CD4-positive, alpha-beta memory T cell (primary cell): Measurements from ENCODE around the gene CDKN1B. TPM values are rescaled to one million over a fixed set of nuclear protein-coding genes. Genes with fewer than 3 reads are reported as not detected.

Source experiments
- CTCF ChIA-PET: fragments of 350-600 bp; sonication (Branson Sonifier 250); formaldehyde crosslinking; loops from one replicate; lab custom pipeline; 2021; ENCODE audit warnings: inconsistent platforms; ENCODE audit not compliant: partially characterized antibody; lab: Charles Lee
- POLR2A ChIA-PET: fragments of 350-600 bp; sonication (Branson Sonifier 250); formaldehyde crosslinking; loops from one replicate; lab custom pipeline; 2021; ENCODE audit not compliant: partially characterized antibody; lab: Charles Lee
- DNase-seq, 5 donors: peaks; one replicate each; pipeline versions ENCODE4 v3.0.0 to v3.0.0-alpha.2; 2020 to 2022; ENCODE audit warnings: mixed read lengths in 1 of 5
- H3K27ac ChIP-seq: one replicate; pipeline ENCODE4 v1.7.0; 2013; ENCODE audit warnings: low read depth, low read length
- H3K27me3 ChIP-seq: 2 replicates; pipeline ENCODE4 v1.7.0; 2013; ENCODE audit warnings: mild to moderate bottlenecking, low read length, moderate library complexity; ENCODE audit not compliant: insufficient read depth
- H3K36me3 ChIP-seq: 2 replicates; pipeline ENCODE4 v1.7.0; 2013; ENCODE audit warnings: mild to moderate bottlenecking, low read length, moderate library complexity; ENCODE audit not compliant: insufficient read depth
- H3K4me1 ChIP-seq: 2 replicates; pipeline ENCODE4 v1.7.0; 2013; ENCODE audit warnings: mild to moderate bottlenecking, low read length, moderate library complexity; ENCODE audit not compliant: insufficient read depth
- H3K4me3 ChIP-seq, 2 donors: one replicate each; pipeline ENCODE4 v1.7.0; 2013; ENCODE audit warnings: low read length in 2 of 2, mild to moderate bottlenecking in 1 of 2
- H3K9me3 ChIP-seq, 2 donors: one replicate each; pipeline ENCODE4 v1.7.0; 2013; ENCODE audit warnings: low read length in 2 of 2, control low read depth in 1 of 2; ENCODE audit not compliant: control insufficient read depth in 1 of 2
- H3K27ac Mint-ChIP-seq, 7 donors: one replicate each; pipeline ENCODE4 v1.8.0; 2020 to 2021; ENCODE audit warnings: mixed read lengths in 7 of 7, mild to moderate bottlenecking in 6 of 7, inconsistent platforms in 3 of 7, moderate library complexity in 3 of 7
- H3K27me3 Mint-ChIP-seq, 2 donors: one replicate each; pipeline ENCODE4 v1.8.0; 2020 to 2021; ENCODE audit warnings: mixed read lengths in 2 of 2
- H3K36me3 Mint-ChIP-seq, 2 donors: one replicate each; pipeline ENCODE4 v1.8.0; 2020 to 2021; ENCODE audit warnings: mixed read lengths in 2 of 2, inconsistent platforms in 1 of 2, mild to moderate bottlenecking in 1 of 2
- H3K4me1 Mint-ChIP-seq, 4 donors: one replicate each; pipeline ENCODE4 v1.8.0; 2020 to 2021; ENCODE audit warnings: mixed read lengths in 4 of 4, mild to moderate bottlenecking in 1 of 4
- H3K4me3 Mint-ChIP-seq, 8 donors: one replicate each; pipeline ENCODE4 v1.8.0; 2020 to 2021; ENCODE audit warnings: mixed read lengths in 8 of 8, mild to moderate bottlenecking in 7 of 8, moderate library complexity in 6 of 8, inconsistent platforms in 3 of 8
- H3K9me3 Mint-ChIP-seq, 8 donors: one replicate each; pipeline ENCODE4 v1.8.0; 2020 to 2021; ENCODE audit warnings: mixed read lengths in 8 of 8, mild to moderate bottlenecking in 5 of 8, inconsistent platforms in 3 of 8, moderate library complexity in 1 of 8
- intact Hi-C: fragments of 100-400 bp; cut with micrococcal nuclease; formaldehyde crosslinking; loops from one replicate; pipeline ENCODE4 v1.15.1; 2023
- polyA plus RNA-seq, 2 donors: library from polyadenylated mRNA; unstranded; fragments of 300-500 nt; fragmentation: Illumina TruSeq; gene quantifications; one replicate each; pipeline ENCODE4 v1.2.3, GENCODE V29; 2021
- total RNA-seq, 2 experiments: library from RNA; stranded (reverse); gene quantifications; one replicate each; pipeline ENCODE4 v1.2.3, GENCODE V29; 2021

The CDKN1B gene
- total and polyA plus RNA-seq, 4 experiments from 2014 or later = 12.5 to 238 (median 123) TPM

- H3K36me3 ChIP-seq = peaks cover 16% of the 10 kb centered on the region
- ChIA-PET POLR2A (interaction anchor here (0.6 to 33.8 kb wide), 40 partner anchors 5 to 1064 kb away, joined by 3 to 1446 read pairs (median 5); partner anchors contain the start of genes BORCS5, CDKN1B, CREBL2 and DUSP16), CTCF (interaction anchor here (0.9 to 5.3 kb wide), 12 partner anchors 9 to 357 kb away, joined by 3 to 87 read pairs (median 5); partner anchors contain the start of gene BORCS5)
- H3K27ac Mint-ChIP-seq = peak overlapping the region; percentile 96 to 99 (median 98)
- peak; percentile 79 to 86 (median 83) for DNase-seq
- H3K9me3 ChIP-seq = no peaks in the 10 kb centered on the region
- peak overlapping the region; percentile 95 for H3K27ac ChIP-seq
- intact Hi-C loops = loop anchor here (1.0 to 2.0 kb wide), 5 partner anchors 8 to 102 kb away; partner anchors contain the start of genes DDX47 and GPR19
- H3K27me3 Mint-ChIP-seq = no peaks in the 10 kb centered on the region
- H3K4me1 Mint-ChIP-seq = peaks cover 35 to 57% (median 46%) of the 10 kb centered on the region in 4 donors
- H3K4me3 ChIP-seq = peak overlapping the region; percentile 87 to 94
- peaks cover 24 to 37% of the 10 kb centered on the region in 2 donors for H3K36me3 Mint-ChIP-seq
- peaks cover 0 to 5% (median 0%) of the 10 kb centered on the region in 8 donors for H3K9me3 Mint-ChIP-seq
- peak overlapping the region; percentile 92 to 96 (median 94) for H3K4me3 Mint-ChIP-seq
- peaks cover 40% of the 10 kb centered on the region for H3K4me1 ChIP-seq
- H3K27me3 ChIP-seq = no peaks in the 10 kb centered on the region
Measured at GRCh38 chr12:12714276-12715021, 2.7 kb upstream of the CDKN1B start.

DNA sequence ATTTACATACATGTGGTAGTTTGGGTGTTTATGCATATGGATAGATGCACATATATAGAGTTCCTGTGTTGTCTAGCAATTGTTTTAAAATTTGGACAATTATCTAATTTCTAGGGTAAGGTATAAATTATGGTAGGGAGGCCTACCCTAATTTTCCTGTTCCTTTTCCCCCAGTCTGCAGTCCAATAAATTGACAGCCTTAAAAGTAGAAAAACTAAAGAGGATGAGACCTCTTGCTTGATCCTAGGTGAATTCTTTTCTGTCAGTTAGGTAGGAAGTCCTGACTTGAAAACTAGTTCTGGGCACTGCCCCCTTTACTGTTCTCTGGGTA lies 2.1 kb upstream of the CDKN1B start:
- DNase-seq = no peak
- H3K36me3 ChIP-seq = peaks cover 22% of the 10 kb centered on the region
- Mint-ChIP-seq H3K9me3 (peaks cover 0 to 5% (median 0%) of the 10 kb centered on the region in 8 donors), H3K27ac (peak overlapping the region; percentile 96 to 99 (median 98)), H3K36me3 (peaks cover 29 to 43% of the 10 kb centered on the region in 2 donors), H3K4me3 (peak overlapping the region; percentile 92 to 96 (median 94)), H3K27me3 (no peaks in the 10 kb centered on the region), H3K4me1 (peaks cover 37 to 61% (median 48%) of the 10 kb centered on the region in 4 donors)
- H3K4me1 ChIP-seq = peaks cover 42% of the 10 kb centered on the region
- intact Hi-C loops = loop anchor here (2.0 kb wide), 1 partner anchor 102 kb away; no protein-coding TSS in a partner anchor
- ChIA-PET CTCF (interaction anchor here (0.9 to 5.3 kb wide), 7 partner anchors 10 to 239 kb away, joined by 3 to 87 read pairs (median 6); no protein-coding TSS in a partner anchor), POLR2A (interaction anchor here (0.6 to 33.8 kb wide), 29 partner anchors 4 to 985 kb away, joined by 3 to 1446 read pairs (median 7); partner anchors contain the start of genes BORCS5, CDKN1B, CREBL2 and DUSP16)
- peak overlapping the region; percentile 87 to 94 for H3K4me3 ChIP-seq
- peak overlapping the region; percentile 95 for H3K27ac ChIP-seq
- H3K27me3 ChIP-seq = no peaks in the 10 kb centered on the region
- no peaks in the 10 kb centered on the region for H3K9me3 ChIP-seq

DNA sequence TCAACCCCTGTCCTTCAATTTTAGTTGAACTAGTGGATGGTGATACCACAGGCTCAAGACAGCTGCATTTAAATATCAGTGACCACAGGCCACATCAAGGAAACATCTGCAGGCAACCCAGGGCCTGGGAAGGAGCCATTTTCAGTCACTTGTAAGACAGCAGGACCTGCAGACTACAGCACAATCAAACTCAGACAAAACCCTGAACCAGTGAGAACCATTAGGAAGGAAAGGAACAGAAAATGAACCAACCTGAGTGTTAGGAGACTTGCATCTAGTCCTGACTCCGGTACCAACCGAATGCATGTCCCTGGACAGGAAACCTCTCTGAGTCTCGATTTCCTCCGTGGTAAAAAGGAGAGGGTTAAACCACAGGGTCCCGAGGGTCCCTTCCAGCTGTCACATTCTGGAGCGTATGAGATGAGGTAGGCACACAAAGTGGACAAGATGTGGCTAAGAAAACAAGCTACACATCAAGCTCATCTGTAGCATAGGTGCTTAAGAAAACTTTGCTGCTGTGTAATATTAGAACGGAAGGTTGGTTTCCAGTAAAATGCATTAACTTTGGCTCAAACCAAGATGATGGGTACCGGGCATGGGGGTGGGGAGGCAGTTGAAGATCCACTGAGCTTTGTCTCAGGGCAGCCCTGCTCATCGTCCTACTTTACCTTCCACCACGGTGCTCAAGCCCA lies 1.6 kb upstream of the CDKN1B start:
- Histone ChIP-seq H3K27me3 (no peaks in the 10 kb centered on the region), H3K4me1 (peaks cover 46% of the 10 kb centered on the region), H3K27ac (peak overlapping the region; percentile 95), H3K36me3 (peaks cover 26% of the 10 kb centered on the region), H3K9me3 (no peaks in the 10 kb centered on the region), H3K4me3 (peak overlapping the region; percentile 87 to 94)
- peaks cover 0 to 5% (median 0%) of the 10 kb centered on the region in 8 donors for H3K9me3 Mint-ChIP-seq
- intact Hi-C loops = loop anchor here (2.0 kb wide), 2 partner anchors 103 to 359 kb away; partner anchors contain the start of gene BORCS5
- H3K27ac Mint-ChIP-seq = peak overlapping the region; percentile 96 to 99 (median 98)
- H3K4me1 Mint-ChIP-seq = peaks cover 38 to 64% (median 49%) of the 10 kb centered on the region in 4 donors
- peaks cover 34 to 48% of the 10 kb centered on the region in 2 donors for H3K36me3 Mint-ChIP-seq
- POLR2A ChIA-PET = interaction anchor here (0.6 to 33.8 kb wide), 39 partner anchors 4 to 902 kb away, joined by 3 to 1446 read pairs (median 5); partner anchors contain the start of genes BORCS5, CDKN1B, CREBL2 and DDX47
- CTCF ChIA-PET = interaction anchor here (0.8 to 5.3 kb wide), 14 partner anchors 9 to 358 kb away, joined by 3 to 87 read pairs (median 5); partner anchors contain the start of gene BORCS5
- peak in 4 of 5 donors; percentile 35 to 45 (median 41) for DNase-seq
- H3K27me3 Mint-ChIP-seq = no peaks in the 10 kb centered on the region
- H3K4me3 Mint-ChIP-seq = peak overlapping the region; percentile 92 to 96 (median 94)

GRCh38 chr12:12716151-12716792 lies 896 bp upstream of the CDKN1B start:
- peaks cover 41 to 55% of the 10 kb centered on the region in 2 donors for H3K36me3 Mint-ChIP-seq

GRCh38 chr12:12717586-12718380 lies 615 bp downstream of the CDKN1B start:
- Mint-ChIP-seq H3K4me1 (peaks cover 34 to 62% (median 44%) of the 10 kb centered on the region in 4 donors), H3K36me3 (peaks cover 44 to 65% of the 10 kb centered on the region in 2 donors), H3K4me3 (peak overlapping the region; percentile 96 to 100 (median 98)), H3K27ac (peak overlapping the region; percentile 96 to 99 (median 98)), H3K9me3 (peaks cover 0 to 5% (median 0%) of the 10 kb centered on the region in 8 donors), H3K27me3 (no peaks in the 10 kb centered on the region)
- no peaks in the 10 kb centered on the region for H3K9me3 ChIP-seq
- CTCF ChIA-PET = interaction anchor here (0.7 to 3.1 kb wide), 4 partner anchors 9 to 341 kb away, joined by 3 to 34 read pairs (median 4); no protein-coding TSS in a partner anchor
- peak overlapping the region; percentile 95 for H3K27ac ChIP-seq
- DNase-seq = peak in 3 of 5 donors; percentile 13 to 39 (median 20)
- peaks cover 49% of the 10 kb centered on the region for H3K4me1 ChIP-seq
- H3K36me3 ChIP-seq = peaks cover 35% of the 10 kb centered on the region
- no peaks in the 10 kb centered on the region for H3K27me3 ChIP-seq
- intact Hi-C loops = loop anchor here (1.0 to 2.0 kb wide), 2 partner anchors 8 to 361 kb away; partner anchors contain the start of gene BORCS5
- POLR2A ChIA-PET = interaction anchor here (1.0 to 33.8 kb wide), 30 partner anchors 1 to 359 kb away, joined by 3 to 1446 read pairs (median 5); partner anchors contain the start of genes BORCS5, CDKN1B, CREBL2 and DDX47
- H3K4me3 ChIP-seq = peak overlapping the region; percentile 94 to 99

More at GRCh38 chr12:12716151-12716792, 896 bp upstream of the CDKN1B start:
- peak overlapping the region; percentile 96 to 99 (median 98) for H3K27ac Mint-ChIP-seq
- H3K9me3 ChIP-seq = no peaks in the 10 kb centered on the region
- peaks cover 0 to 5% (median 0%) of the 10 kb centered on the region in 8 donors for H3K9me3 Mint-ChIP-seq
- no peaks in the 10 kb centered on the region for H3K27me3 Mint-ChIP-seq
- H3K4me1 Mint-ChIP-seq = peaks cover 42 to 66% (median 51%) of the 10 kb centered on the region in 4 donors
- intact Hi-C loops = loop anchor here (2.0 kb wide), 1 partner anchor 359 kb away; the partner anchor contains the start of gene BORCS5
- no peaks in the 10 kb centered on the region for H3K27me3 ChIP-seq
- peak in 1 of 5 donors; percentile 39 for DNase-seq
- peaks cover 31% of the 10 kb centered on the region for H3K36me3 ChIP-seq
- peak overlapping the region; percentile 95 for H3K27ac ChIP-seq
- H3K4me3 ChIP-seq = peak overlapping the region; percentile 87 to 94
- peaks cover 51% of the 10 kb centered on the region for H3K4me1 ChIP-seq
- CTCF ChIA-PET = interaction anchor here (0.7 to 5.3 kb wide), 14 partner anchors 9 to 359 kb away, joined by 3 to 87 read pairs (median 5); partner anchors contain the start of gene BORCS5
- POLR2A ChIA-PET = interaction anchor here (0.6 to 33.8 kb wide), 39 partner anchors 3 to 903 kb away, joined by 3 to 1446 read pairs (median 5); partner anchors contain the start of genes BORCS5, CDKN1B, CREBL2 and DDX47
- peak overlapping the region; percentile 92 to 96 (median 94) for H3K4me3 Mint-ChIP-seq
